HG03565 (cell line): ENCODE results near the gene SECISBP2.

Experiments
- ATAC-seq: cut with Tn5 transposase; IDR thresholded peaks from one replicate; pipeline ENCODE4 v1.9.1; 2021; ENCODE audit warnings: mild to moderate bottlenecking, moderate library complexity; ENCODE audit not compliant: unreplicated experiment

The SECISBP2 gene

GRCh38 chr9:89346696-89347095, 28.4 kb downstream of the SECISBP2 start:
- ATAC-seq: no peak

GRCh38 chr9:89347651-89348050, 29.4 kb downstream of the SECISBP2 start:
- ATAC-seq: no peak

- no peak for ATAC-seq
Measured at GRCh38 chr9:89349607-89350006, 31.3 kb downstream of the SECISBP2 start.

GRCh38 chr9:89350988-89351557, 32.8 kb downstream of the SECISBP2 start:
- no peak for ATAC-seq

- no peak for ATAC-seq
Measured at GRCh38 chr9:89351584-89352300, 33.4 kb downstream of the SECISBP2 start.

GRCh38 chr9:89352451-89352850, 34.2 kb downstream of the SECISBP2 start:
- no peak for ATAC-seq

- ATAC-seq: no peak
Measured at GRCh38 chr9:89352874-89353649, 34.8 kb downstream of the SECISBP2 start.

GRCh38 chr9:89353989-89354388, 35.7 kb downstream of the SECISBP2 start:
- ATAC-seq: no peak

- ATAC-seq: no peak
Measured at GRCh38 chr9:89354471-89354870, 36.2 kb downstream of the SECISBP2 start.

GRCh38 chr9:89356782-89357181, 38.5 kb downstream of the SECISBP2 start:
- no peak for ATAC-seq

GRCh38 chr9:89357331-89358197, 39.3 kb downstream of the SECISBP2 start:
- no peak for ATAC-seq

GRCh38 chr9:89358376-89358916, 40.1 kb downstream of the SECISBP2 start:
- ATAC-seq: no peak

- no peak for ATAC-seq
Measured at GRCh38 chr9:89358985-89359384, 40.7 kb downstream of the SECISBP2 start.

- ATAC-seq: no peak
Measured at GRCh38 chr9:89359751-89360261, 41.5 kb downstream of the SECISBP2 start.

- ATAC-seq: no peak
Measured at GRCh38 chr9:89360465-89360864, 42.2 kb downstream of the SECISBP2 start.

GRCh38 chr9:89361031-89361430, 42.7 kb downstream of the SECISBP2 start:
- ATAC-seq: no peak

GRCh38 chr9:89361816-89362646, 43.7 kb downstream of the SECISBP2 start:
- ATAC-seq: no peak

- ATAC-seq: no peak
Measured at GRCh38 chr9:89362647-89363310, 44.5 kb downstream of the SECISBP2 start.

- ATAC-seq: no peak
Measured at GRCh38 chr9:89363311-89363670, 45.0 kb downstream of the SECISBP2 start.
